ENCODE data around the gene TNFRSF19. TPM values are rescaled to one million over a fixed set of nuclear protein-coding genes. Genes with fewer than 3 reads are reported as not detected.

TNFRSF19 gene
- total and polyA plus RNA-seq, 2 of the 8 experiments (the other 6 are each of a cell fraction or from before 2014, with no cell fraction given), result 0.50 to 0.95 TPM

DNA sequence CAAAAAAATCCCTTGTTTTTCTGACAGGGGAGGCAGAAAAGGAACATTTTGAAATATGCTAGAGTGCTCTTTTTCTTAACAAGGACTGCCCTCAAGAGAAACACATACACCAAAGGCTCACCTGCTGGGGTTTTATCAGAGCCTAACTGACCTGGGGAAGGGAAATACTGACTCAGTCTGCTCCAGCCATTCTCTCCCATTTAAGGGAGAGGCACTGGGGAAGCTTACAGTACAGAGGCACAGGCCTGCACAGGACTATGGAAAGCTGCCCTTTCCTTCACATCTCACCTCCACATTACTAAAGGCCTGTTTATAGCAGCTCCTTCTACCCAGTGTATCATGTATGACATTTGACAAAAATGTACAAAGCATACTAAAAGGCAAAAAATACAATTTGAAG lies 30.3 kb downstream of the TNFRSF19 start (continued):
- TF ChIP-seq CEBPB (IDR thresholded peaks at IDR 0.05; ENCODE audit: low read depth, low read length), result no peak
- TF ChIP-seq YY1 (IDR thresholded peaks at IDR 0.05; ENCODE audit: low read depth, low read length), result no peak
